ENCODE measurements around the gene AOC3.
"Not testable (repeated sequence)": the region's sequence is repeated elsewhere in the genome, so short reads cannot be mapped to it uniquely, and the experiment has no call there.

The AOC3 gene

GRCh38 chr17:42844761-42845555 is 6.0 kb upstream of the AOC3 start:
- DNase-seq (ENCODE audit: low read depth in 2 of 2, low spot score in 1 of 2) = no peak

- no peak for DNase-seq (ENCODE audit: low read depth in 2 of 2, low spot score in 1 of 2)
These were observed 5.5 kb upstream of the AOC3 start for GRCh38 chr17:42845556-42845917.

- no peak for DNase-seq (ENCODE audit: low read depth in 2 of 2, low spot score in 1 of 2)
These were observed 4.9 kb upstream of the AOC3 start for GRCh38 chr17:42845918-42846593.

- DNase-seq (ENCODE audit: low read depth in 2 of 2, low spot score in 1 of 2) = no peak
These were observed 4.3 kb upstream of the AOC3 start for GRCh38 chr17:42846594-42847280.

GRCh38 chr17:42848093-42848492 is 2.9 kb upstream of the AOC3 start:
- no peak for DNase-seq (ENCODE audit: low read depth in 2 of 2, low spot score in 1 of 2)

- no peak for DNase-seq (ENCODE audit: low read depth in 2 of 2, low spot score in 1 of 2)
These were observed 2.0 kb upstream of the AOC3 start for GRCh38 chr17:42849031-42849430.

- DNase-seq (ENCODE audit: low read depth in 2 of 2, low spot score in 1 of 2) = no peak
These were observed 1.4 kb upstream of the AOC3 start for GRCh38 chr17:42849451-42850181.

GRCh38 chr17:42851371-42852240 is 607 bp downstream of the AOC3 start:
- DNase-seq (ENCODE audit: low read depth in 2 of 2, low spot score in 1 of 2) = not testable (repeated sequence)

- DNase-seq (ENCODE audit: low read depth in 2 of 2, low spot score in 1 of 2) = no peak
These were observed 1.4 kb downstream of the AOC3 start for GRCh38 chr17:42852351-42852750.

GRCh38 chr17:42853004-42853403 is 2.0 kb downstream of the AOC3 start:
- no peak for DNase-seq (ENCODE audit: low read depth in 2 of 2, low spot score in 1 of 2)

GRCh38 chr17:42853597-42853967 is 2.6 kb downstream of the AOC3 start:
- no peak for DNase-seq (ENCODE audit: low read depth in 2 of 2, low spot score in 1 of 2)

- DNase-seq (ENCODE audit: low read depth in 2 of 2, low spot score in 1 of 2) = no peak
These were observed 3.2 kb downstream of the AOC3 start for GRCh38 chr17:42853968-42854790.

GRCh38 chr17:42855048-42855596 is 4.1 kb downstream of the AOC3 start:
- no peak for DNase-seq (ENCODE audit: low read depth in 2 of 2, low spot score in 1 of 2)

- not testable (repeated sequence) for DNase-seq (ENCODE audit: low read depth in 2 of 2, low spot score in 1 of 2)
These were observed 5.1 kb downstream of the AOC3 start for GRCh38 chr17:42856093-42856492.

GRCh38 chr17:42856516-42856915 is 5.5 kb downstream of the AOC3 start:
- not testable (repeated sequence) for DNase-seq (ENCODE audit: low read depth in 2 of 2, low spot score in 1 of 2)

- no peak for DNase-seq (ENCODE audit: low read depth in 2 of 2, low spot score in 1 of 2)
These were observed 6.4 kb downstream of the AOC3 start for GRCh38 chr17:42857389-42857788.

- DNase-seq (ENCODE audit: low read depth in 2 of 2, low spot score in 1 of 2) = no peak
These were observed 14.7 kb downstream of the AOC3 start for GRCh38 chr17:42865638-42866094.

GRCh38 chr17:42866216-42866615 is 15.2 kb downstream of the AOC3 start:
- no peak for DNase-seq (ENCODE audit: low read depth in 2 of 2, low spot score in 1 of 2)
